ENCODE results near the gene RASIP1.
"Not testable (repeated sequence)": the region's sequence is repeated elsewhere in the genome, so short reads cannot be mapped to it uniquely, and the experiment has no call there.

Gene RASIP1, protein sequence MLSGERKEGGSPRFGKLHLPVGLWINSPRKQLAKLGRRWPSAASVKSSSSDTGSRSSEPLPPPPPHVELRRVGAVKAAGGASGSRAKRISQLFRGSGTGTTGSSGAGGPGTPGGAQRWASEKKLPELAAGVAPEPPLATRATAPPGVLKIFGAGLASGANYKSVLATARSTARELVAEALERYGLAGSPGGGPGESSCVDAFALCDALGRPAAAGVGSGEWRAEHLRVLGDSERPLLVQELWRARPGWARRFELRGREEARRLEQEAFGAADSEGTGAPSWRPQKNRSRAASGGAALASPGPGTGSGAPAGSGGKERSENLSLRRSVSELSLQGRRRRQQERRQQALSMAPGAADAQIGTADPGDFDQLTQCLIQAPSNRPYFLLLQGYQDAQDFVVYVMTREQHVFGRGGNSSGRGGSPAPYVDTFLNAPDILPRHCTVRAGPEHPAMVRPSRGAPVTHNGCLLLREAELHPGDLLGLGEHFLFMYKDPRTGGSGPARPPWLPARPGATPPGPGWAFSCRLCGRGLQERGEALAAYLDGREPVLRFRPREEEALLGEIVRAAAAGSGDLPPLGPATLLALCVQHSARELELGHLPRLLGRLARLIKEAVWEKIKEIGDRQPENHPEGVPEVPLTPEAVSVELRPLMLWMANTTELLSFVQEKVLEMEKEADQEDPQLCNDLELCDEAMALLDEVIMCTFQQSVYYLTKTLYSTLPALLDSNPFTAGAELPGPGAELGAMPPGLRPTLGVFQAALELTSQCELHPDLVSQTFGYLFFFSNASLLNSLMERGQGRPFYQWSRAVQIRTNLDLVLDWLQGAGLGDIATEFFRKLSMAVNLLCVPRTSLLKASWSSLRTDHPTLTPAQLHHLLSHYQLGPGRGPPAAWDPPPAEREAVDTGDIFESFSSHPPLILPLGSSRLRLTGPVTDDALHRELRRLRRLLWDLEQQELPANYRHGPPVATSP

DNA sequence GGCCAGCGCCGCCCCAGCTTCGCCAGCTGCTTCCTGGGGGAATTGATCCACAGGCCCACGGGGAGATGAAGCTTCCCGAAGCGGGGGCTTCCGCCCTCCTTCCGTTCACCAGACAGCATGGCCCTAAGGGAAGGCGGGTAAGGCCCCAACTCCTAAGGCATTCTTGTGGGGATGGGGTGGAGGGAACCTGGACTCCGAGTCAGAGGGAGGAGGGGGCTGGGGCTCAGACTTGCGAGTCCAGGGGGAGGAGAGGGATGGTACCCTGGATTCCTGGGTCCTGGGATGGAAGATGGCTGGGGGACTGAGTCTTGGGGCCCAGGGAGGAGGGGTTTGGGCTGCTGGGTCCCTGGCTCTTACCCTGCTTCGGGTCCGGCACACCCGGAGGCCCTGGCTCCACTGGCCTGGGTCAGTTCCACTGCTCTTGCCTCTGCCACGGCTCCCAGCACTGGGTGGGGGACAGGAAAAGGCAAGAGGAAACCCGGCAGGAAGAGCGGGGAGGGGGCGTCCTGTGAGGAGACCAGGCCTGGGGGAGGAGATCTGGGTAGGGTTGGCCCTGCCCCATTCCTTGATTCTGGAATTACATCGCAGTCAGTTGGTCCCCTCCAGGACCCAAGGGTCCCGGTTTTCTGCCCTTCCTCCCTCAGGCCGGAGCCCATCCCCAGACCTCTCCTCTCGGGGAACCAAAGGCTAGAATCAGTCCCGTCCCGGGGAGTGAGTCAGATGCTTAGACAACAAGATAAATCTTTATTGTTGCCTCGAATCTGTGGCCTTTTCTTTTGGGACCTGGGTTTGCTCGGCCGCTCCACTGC lies at the start of gene RASIP1:
Gene RASIP1 (minus strand): TSS at position 447 of the 809 bp plus-strand sequence. CDS start 328 bp downstream, at position 119.
- no peak for DNase-seq

DNA sequence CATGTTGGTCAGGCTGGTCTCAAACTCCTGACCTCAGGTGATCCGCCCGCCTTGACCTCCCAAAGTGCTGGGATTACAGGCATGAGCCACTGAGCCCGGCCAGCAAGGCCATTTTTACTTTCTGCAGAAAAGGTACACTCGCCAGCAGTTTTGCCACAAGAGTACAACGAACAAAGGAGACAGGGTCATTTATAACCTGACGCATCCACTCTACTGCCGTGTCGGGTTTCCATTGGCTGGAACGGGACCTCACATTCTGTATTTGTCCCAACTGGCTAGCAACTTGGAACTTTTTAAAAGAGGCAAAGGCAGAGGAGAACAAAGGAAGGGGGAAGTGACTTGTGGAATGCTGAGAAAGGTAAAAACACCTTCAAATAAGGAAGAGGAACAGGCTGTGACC lies 46.9 kb upstream of the RASIP1 start:
- not testable (repeated sequence) for DNase-seq

DNA sequence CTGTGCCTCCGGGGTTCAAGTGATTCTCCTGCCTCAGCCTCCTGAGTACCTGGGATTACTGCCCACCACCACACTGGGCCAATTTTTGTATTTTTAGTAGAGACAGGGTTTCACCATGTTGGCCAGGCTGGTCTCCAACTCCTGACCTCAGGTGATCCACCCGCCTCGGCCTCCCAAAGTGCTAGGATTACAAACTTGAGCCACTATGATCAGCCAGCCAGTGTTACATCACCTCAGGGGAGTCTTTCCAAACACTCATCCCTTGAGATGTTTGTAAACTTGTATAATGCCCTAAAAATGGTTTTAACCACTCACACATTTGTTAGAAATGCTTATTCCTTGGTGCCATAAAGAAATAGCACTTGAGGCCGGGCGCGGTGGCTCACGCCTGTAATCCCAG lies 46.0 kb upstream of the RASIP1 start:
- DNase-seq = not testable (repeated sequence)

DNA sequence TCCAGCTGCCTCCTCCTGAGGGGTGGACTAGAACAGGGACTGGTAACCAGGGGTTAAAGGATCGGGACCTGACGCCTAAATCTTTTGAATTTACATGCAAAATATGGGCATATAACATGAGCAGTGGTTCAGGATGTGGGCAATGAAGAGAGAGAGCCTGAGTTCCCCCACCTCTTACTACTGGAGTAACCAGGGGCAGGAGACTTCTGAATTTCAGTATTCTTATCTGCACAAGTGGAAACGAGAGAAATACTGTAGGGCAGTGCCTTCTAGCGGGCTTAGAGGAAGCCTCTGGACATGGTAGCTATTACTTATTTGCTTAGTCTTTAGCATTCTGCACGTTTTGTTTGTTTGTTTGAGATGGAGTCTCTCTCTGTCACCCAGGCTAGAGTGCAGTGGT lies 44.1 kb upstream of the RASIP1 start:
- no peak for DNase-seq

DNA sequence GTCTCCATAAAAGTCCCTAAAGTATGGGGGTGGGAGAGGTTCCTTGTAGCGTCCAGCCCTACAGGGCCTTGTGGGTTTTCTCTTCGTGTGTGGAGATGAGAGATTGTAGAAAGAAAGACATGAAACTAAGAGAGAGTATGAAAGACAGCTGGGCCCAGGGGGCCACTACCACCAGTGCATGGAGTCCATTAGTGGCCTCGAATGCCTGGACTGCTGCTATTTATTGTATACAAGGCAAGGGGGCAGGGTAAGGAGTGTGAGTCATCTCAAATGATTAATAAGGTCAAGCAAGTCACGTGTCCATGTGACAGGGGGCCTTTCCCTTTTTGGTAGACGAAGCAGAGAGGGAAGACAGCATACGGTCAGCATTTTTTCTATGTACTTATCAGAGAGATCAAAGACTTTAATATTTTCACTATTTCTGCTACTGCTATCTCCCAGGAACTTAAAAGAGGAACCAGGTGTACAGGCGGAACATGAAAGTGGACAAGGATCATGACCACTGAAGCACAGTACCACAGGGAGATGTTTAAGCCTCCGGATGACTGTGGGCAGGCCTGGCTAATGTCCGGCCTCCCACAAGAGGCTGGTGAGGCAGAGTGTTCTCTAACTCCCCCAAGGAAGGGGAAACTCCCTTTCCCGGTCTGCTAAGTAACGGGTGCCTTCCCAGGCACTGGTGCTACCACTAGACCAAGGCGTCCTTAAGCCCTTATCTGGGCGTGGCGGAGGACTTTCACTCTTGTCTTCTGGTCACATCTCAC lies 40.4 kb upstream of the RASIP1 start:
- no peak for DNase-seq

DNA sequence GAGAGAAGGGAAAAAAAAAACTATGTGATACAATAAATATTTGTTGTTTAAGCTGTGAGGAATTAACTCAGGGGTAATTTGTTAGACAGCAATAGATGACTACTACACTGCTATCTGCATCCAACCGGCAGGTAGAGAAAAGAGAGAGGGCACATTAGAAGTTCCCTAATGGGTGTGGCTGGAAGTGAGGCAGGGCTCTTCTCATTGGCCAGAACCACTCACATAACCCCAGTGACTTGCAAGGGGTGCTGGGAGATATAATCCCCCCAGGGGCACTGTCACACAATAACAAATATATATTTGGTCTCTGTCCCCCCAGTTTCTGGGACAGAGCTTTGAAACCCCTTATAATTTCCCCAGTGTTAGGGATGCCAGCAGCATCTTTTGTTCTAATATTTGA lies 39.2 kb upstream of the RASIP1 start:
- DNase-seq = no peak

DNA sequence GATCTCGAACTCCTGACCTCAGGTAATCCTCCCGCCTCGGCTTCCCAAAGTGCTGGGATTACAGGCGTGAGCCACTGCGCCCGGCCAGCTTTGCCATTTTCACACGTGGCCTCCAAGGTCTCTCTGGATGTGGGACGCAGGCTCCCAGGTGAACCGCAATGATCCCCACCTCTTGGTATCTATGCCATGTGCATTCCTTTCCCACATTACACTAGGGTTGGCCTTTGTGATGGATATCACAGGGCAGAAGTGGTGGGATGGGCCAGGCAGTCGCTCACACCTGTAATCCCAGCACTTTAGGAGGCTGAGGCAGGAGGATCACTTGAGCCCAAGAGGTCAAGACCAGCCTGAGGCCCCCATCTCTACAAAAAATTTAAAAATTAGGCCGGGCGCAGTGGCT lies 37.3 kb upstream of the RASIP1 start:
- DNase-seq = no peak

DNA sequence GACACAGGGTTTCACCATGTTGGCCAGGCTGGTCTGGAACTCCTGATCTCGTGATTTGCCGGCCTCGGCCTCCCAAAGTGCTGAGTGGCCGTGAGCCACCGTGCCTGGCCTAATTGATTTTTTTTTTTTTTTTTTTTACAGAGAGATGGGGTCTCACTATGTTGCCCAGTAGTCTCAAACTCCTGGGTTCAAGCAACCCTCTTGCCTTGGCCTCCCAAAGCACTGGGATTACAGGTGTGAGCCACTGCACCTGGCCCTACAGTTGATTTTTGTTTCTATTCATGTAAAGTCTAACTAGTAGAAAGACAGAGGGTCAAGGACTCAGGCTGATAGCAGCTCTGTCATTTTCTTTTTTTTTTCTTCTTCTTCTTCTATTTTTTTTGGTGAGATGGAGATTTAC lies 36.7 kb upstream of the RASIP1 start:
- no peak for DNase-seq

DNA sequence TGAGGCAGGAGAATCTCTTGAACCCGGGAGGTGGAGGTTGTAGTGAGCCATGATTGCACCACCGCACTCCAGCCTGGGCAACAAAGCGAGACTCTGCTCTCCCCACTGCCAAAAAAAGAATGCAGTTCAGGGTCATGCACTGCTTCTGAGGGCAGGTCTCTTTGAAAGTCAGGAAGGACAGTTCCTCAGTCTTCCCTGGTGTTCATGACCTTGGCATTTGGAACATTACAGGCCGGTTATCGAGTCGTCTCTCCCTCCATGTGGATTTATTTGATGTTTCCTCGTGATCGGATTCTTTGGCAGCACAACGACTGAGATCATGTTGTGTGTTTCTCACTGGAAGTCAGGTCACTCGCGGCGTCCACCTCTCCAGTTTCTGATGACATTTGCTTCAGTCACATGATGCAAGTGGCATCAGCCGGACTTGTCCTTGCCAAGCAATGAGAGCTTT lies 32.1 kb upstream of the RASIP1 start:
- no peak for DNase-seq

DNA sequence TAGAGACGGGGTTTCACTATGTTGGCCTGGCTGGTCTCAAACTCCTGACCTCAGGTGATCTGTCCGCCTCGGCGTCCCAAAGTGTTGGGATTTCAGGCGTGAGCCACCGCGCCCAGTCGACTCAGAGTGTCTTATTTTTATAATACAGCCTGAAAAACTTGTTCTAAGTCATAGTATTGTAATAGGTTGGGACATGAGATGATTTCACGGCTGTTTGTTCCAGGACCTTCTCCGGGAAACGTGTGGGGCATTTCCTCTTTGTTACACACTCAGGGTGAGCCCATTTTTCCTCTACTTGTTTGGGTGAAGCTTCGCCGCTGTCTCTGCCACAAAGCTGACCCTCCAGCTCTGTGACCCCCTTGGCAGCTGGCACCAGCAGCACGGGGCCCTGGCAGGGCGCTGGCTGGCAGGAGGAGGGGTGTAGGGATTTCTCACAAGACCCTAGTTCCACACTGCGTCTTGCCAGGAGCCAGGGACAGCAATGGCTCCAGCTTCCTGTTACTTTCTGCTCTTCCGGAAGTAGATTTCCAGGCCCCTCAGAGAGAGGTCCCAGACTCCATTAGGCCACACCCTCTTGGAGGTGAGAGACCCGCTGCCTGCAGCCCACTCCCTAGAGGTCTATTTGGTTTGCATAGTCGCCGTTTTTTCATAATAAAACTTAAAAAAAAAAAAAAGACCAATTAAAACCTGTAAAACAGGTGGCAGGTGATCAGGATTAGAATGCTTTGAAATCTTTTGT lies 30.5 kb upstream of the RASIP1 start:
- DNase-seq = no peak

DNA sequence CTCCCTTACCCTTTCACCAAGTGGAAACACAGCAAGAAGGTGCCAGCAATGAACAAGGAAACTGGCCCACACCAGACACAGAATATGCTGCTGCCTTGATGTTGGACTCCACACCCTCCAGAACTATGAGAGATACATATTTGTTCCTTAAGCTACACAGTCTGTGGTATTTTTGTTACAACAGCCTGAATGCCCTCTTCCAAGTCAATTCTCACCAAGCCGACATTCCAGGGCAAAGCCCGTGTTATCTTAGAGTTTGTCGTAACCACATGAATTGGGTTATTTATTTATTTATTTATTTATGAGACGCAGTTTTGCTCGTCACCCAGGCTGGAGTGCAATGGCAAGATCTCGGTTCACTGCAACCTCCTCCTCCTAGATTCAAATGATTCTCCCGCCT lies 29.9 kb upstream of the RASIP1 start:
- no peak for DNase-seq

DNA sequence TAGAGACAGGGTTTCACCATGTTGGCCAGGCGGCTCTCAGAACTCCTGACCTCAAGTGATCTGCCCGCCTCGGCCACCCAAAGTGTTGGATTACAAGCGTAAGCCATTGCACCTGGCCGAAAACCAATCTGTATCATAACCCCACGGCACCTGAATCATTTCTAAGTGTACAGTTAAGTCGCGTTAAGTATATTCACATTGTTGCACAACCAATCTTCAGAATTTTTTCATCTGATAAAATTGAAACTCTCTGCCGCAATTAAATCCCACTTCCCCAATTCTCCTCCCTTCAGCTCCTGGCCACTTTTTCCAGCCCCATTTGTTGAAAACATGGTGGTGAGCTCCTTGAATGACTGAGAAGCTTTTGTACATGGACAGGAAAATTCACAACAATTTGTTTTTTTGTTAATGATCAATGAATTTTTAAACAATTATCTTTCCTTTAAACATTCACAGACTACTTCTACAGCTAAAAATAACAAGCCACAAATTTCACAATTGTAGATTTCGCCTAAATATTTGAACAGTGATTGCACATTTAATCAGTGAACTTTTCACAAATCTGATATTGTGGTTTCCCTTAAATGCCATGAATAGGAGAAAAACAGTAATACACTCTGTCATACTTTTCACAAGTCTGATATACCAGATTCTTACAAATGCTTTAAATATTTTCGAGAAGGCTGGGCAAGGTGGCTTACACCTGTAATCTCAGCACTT lies 28.7 kb upstream of the RASIP1 start:
- DNase-seq = no peak

DNA sequence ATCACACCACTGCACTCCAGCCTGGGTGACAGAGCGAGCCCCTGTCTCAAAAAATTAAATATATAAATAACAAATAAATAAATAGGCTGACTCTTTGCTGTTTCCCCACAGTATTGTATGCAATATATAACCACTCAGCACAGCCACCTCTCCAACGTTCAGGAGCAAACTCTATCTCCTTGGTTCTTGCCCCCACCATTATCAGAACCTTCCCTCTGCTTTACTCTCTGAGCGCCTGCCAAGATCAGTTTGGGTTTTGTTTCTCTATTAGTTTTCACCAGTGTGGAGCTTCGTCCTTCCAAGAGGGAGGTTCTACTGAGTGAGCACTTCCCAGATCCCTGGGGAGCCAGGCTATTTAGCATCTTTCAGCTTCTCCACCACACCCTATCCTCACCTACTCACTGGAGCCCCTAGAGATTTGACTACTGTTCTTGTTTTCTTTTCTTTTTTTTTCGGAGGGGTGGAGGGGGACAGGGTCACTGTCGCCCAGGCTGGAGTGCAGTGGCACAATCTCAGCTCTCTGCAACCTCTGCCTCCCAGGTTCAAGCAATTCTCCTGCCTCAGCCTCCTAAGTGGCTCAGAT lies 27.9 kb upstream of the RASIP1 start:
- DNase-seq = not testable (repeated sequence)

DNA sequence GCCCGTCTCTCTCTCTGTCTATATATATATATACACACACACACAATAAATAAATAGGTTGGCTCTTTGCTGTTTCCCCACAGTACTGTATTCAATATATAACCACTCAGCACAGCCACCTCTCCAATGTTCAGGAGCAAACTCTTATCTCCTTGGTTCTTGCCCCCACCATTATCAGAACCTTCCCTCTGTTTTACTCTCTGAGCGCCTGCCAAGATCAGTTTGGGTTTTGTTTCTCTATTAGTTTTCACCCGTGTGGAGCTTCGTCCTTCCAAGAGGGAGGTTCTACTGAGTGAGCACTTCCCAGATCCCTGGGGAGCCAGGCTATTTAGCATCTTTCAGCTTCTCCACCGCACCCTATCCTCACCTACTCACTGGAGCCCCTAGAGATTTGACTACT lies 25.4 kb upstream of the RASIP1 start:
- not testable (repeated sequence) for DNase-seq

DNA sequence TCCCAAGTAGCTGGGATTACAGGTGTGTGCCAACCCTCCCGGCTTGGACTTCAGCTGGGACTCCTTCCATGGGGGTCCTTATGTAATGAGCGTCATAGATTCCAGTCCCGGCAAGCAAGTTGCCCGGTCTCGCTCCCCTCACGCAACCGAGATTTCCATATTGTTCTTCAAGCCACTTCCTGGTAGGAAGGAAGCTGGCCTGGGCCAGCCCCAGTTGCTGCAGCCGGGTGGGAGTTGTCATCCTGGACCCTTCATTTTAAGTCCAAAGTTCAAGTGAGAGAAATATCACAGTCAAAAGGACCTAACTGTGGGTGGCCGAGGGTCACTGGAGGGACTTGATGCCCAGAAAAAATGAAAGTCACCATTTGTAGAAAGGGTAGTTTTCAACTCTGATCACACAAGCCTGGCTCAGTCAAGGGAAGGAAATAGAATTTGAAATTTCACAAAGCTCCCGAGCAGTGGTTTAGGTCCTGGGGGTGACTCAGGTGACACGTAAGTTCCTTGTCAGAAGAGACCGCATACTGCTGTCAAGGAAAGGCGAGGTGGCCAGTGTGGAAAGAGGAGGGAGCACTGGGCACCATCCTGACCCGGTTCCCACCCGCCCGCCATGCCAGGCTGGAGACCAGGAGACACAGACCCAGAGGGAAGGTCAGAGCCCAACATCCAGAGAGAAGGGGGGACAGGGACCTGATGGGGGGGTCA lies 20.2 kb upstream of the RASIP1 start:
- no peak for DNase-seq

DNA sequence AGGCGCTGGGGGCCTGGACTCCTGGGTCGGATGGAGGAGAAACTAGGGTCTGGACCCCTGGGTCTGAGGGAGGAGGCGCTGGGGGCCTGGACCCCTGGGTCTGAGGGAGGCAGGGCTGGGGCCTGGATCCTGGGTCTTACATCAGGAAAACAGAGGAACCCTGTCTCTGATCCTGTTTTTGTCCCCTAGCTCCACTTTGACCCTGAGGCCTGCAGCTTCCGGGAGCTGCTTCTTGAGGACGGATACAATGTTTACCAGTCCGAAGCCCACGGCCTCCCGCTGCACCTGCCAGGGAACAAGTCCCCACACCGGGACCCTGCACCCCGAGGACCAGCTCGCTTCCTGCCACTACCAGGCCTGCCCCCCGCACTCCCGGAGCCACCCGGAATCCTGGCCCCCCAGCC lies 17.3 kb upstream of the RASIP1 start:
- DNase-seq = no peak

DNA sequence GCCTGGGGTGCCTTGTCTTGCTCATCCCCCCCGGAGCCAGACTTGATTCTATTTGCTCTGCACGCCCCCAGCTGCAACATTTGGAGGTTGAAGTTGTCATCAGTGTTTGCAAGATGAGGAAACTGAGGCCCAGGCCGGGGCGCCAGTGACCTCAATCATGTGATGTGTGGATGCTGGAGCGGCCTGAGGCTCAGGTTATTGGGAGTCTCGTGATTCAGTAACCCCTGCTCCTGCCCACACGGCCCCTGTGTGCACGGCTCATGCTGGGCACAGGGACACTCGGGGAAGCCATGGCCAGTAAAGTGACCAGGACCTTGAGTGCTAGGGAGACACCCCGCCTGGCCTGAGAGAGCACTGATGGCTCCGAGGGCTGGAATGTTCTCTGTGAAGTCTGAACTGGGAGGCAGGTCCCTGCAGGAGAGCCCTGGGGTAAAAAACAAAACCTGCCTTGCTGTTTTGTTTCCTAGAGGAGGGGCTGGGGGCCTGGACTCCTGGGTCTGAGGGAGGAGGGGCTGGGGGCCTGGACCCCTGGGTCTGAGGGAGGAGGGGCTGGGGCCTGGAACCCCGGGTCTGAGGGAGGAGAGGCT lies 16.8 kb upstream of the RASIP1 start:
- DNase-seq = no peak

DNA sequence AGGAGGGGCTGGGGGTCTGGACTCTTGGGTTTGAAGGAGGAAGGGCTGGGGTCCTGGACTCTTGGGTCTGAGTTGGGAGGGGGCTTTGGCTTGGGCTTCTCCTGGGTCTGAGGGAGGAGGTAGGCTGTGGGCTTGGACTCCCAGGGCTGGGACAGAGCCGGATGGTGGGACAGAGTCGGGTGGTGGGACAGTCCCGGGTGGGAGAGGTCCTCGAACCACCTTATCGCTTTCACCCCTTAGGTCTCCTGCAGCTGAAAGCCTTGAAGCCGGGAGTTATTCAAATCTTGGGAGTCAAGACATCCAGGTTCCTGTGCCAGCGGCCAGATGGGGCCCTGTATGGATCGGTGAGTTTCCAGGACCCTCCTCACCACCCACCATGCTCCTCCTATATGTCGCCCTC lies 16.3 kb upstream of the RASIP1 start:
- no peak for DNase-seq

DNA sequence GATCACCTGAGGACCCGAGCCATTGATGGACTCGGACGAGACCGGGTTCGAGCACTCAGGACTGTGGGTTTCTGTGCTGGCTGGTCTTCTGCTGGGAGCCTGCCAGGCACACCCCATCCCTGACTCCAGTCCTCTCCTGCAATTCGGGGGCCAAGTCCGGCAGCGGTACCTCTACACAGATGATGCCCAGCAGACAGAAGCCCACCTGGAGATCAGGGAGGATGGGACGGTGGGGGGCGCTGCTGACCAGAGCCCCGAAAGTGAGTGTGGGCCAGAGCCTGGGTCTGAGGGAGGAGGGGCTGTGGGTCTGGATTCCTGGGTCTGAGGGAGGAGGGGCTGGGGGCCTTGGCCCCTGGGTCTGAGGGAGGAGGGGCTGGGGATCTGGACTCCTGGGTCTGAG lies 15.8 kb upstream of the RASIP1 start:
- DNase-seq = no peak

Data from SHP77 (cell line).